Liver (tissue), 3 donors: ENCODE measurements around the gene PROK1.

Source experiments
- FOXA1 ChIP-seq: IDR thresholded peaks from 2 replicates; pipeline ENCODE4 v1.6.1; 2016; ENCODE audit warnings: antibody characterized with exemption
- JUND ChIP-seq, 2 donors: IDR thresholded peaks; 2 replicates each; pipeline ENCODE4 v1.6.1; 2016; ENCODE audit warnings: antibody characterized with exemption in 2 of 2
- RAD21 ChIP-seq, 2 donors: IDR thresholded peaks; 2 replicates each; pipeline ENCODE4 v1.6.1; 2016; ENCODE audit warnings: antibody characterized with exemption in 2 of 2, mild to moderate bottlenecking in 2 of 2
- TAF1 ChIP-seq: conservative IDR thresholded peaks from 2 replicates; pipeline ENCODE4 v1.6.1; 2016; ENCODE audit warnings: antibody characterized with exemption, mild to moderate bottlenecking
- TF ChIP-seq, protein P1 (sequence below): fragments of 150-350 bp; IDR thresholded peaks from 2 replicates; pipeline ENCODE4 v1.5.1; 2017; ENCODE audit warnings: improper control_type of control experiment, low read depth, low read length; ENCODE audit not compliant: missing input control
- TF ChIP-seq, protein P2 (sequence below): IDR thresholded peaks from 2 replicates; pipeline ENCODE4 v1.6.1; 2016; ENCODE audit warnings: antibody characterized with exemption
- TF ChIP-seq, protein P3 (sequence below): IDR thresholded peaks from 2 replicates; pipeline ENCODE4 v1.6.1; 2016; ENCODE audit warnings: antibody characterized with exemption, mild to moderate bottlenecking
- donor health status: healthy.
- donor health status: healthy.

DNA sequence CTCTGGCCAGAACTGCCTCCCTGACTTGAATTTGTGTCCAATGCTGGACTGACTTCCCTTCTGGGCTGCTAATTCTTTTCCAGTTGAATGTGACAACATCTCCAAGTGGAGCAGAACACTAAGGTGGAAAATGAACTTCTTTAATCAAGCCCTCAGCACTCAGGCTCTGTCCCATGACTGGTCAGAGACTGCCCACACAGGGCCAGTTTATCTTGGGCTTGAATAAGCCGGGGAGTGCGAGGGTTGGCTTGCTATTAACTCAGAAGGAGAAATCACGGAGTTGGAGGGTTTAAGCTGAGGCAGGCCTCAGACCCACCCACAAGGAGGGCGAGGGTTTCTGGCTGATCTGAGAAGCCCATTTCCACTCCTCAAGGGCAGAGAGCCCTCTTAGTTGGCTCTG lies 55.6 kb downstream of the PROK1 start:
- TF ChIP-seq, protein P1, sequence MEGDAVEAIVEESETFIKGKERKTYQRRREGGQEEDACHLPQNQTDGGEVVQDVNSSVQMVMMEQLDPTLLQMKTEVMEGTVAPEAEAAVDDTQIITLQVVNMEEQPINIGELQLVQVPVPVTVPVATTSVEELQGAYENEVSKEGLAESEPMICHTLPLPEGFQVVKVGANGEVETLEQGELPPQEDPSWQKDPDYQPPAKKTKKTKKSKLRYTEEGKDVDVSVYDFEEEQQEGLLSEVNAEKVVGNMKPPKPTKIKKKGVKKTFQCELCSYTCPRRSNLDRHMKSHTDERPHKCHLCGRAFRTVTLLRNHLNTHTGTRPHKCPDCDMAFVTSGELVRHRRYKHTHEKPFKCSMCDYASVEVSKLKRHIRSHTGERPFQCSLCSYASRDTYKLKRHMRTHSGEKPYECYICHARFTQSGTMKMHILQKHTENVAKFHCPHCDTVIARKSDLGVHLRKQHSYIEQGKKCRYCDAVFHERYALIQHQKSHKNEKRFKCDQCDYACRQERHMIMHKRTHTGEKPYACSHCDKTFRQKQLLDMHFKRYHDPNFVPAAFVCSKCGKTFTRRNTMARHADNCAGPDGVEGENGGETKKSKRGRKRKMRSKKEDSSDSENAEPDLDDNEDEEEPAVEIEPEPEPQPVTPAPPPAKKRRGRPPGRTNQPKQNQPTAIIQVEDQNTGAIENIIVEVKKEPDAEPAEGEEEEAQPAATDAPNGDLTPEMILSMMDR, result no peak
- no peak for TF ChIP-seq JUND (IDR thresholded peaks at IDR 0.05)
- TF ChIP-seq, protein P2, sequence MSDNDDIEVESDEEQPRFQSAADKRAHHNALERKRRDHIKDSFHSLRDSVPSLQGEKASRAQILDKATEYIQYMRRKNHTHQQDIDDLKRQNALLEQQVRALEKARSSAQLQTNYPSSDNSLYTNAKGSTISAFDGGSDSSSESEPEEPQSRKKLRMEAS, result no peak
- TF ChIP-seq RAD21 (IDR thresholded peaks at IDR 0.05), result no peak
- no peak for TF ChIP-seq TAF1
- TF ChIP-seq, protein P3, sequence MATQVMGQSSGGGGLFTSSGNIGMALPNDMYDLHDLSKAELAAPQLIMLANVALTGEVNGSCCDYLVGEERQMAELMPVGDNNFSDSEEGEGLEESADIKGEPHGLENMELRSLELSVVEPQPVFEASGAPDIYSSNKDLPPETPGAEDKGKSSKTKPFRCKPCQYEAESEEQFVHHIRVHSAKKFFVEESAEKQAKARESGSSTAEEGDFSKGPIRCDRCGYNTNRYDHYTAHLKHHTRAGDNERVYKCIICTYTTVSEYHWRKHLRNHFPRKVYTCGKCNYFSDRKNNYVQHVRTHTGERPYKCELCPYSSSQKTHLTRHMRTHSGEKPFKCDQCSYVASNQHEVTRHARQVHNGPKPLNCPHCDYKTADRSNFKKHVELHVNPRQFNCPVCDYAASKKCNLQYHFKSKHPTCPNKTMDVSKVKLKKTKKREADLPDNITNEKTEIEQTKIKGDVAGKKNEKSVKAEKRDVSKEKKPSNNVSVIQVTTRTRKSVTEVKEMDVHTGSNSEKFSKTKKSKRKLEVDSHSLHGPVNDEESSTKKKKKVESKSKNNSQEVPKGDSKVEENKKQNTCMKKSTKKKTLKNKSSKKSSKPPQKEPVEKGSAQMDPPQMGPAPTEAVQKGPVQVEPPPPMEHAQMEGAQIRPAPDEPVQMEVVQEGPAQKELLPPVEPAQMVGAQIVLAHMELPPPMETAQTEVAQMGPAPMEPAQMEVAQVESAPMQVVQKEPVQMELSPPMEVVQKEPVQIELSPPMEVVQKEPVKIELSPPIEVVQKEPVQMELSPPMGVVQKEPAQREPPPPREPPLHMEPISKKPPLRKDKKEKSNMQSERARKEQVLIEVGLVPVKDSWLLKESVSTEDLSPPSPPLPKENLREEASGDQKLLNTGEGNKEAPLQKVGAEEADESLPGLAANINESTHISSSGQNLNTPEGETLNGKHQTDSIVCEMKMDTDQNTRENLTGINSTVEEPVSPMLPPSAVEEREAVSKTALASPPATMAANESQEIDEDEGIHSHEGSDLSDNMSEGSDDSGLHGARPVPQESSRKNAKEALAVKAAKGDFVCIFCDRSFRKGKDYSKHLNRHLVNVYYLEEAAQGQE, result no peak
- no peak for TF ChIP-seq FOXA1
